Activated CD4-positive, CD25-positive, alpha-beta regulatory T cell (primary cell): ENCODE results near the gene SHMT2.

Experiments
- DNase-seq, 4 experiments: peaks; one replicate each; lab custom pipeline; 2025; lab: John Stamatoyannopoulos, UW

Gene SHMT2

GRCh38 chr12:57227315-57228115 lies 2.0 kb upstream of the SHMT2 start:
- DNase-seq: no peak

DNA sequence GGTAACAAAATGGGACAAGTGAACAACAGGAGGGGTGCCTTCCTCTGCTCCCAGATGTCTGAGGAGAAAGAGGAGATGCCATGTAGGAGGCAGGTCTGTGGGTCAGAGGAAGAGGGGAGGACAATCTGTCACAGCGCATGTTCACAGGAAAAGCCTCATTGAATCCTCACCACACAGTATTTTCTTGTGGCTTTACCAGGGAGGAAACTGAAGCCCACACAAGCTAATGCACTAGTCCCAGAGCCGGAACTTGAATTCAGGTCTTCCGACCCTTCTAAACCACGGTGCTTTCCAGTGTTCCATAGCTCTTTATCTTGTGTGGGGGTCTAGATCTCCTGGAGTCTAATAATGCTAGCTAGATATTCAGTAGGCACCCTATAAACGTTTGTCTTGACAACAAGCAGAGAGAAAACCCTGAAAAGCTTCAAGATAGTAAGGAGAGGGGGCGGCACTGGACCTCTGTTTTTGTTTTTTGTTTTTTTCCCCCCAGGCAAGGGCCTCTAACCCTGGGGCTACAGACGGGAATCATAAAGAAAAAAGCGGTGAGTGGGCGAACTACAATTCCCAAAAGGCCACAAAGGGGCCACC lies 371 bp upstream of the SHMT2 start:
- DNase-seq: no peak

GRCh38 chr12:57230381-57231155 lies 1.1 kb downstream of the SHMT2 start:
- DNase-seq: no peak

- no peak for DNase-seq
Observed at GRCh38 chr12:57231276-57232021, 1.9 kb downstream of the SHMT2 start.

DNA sequence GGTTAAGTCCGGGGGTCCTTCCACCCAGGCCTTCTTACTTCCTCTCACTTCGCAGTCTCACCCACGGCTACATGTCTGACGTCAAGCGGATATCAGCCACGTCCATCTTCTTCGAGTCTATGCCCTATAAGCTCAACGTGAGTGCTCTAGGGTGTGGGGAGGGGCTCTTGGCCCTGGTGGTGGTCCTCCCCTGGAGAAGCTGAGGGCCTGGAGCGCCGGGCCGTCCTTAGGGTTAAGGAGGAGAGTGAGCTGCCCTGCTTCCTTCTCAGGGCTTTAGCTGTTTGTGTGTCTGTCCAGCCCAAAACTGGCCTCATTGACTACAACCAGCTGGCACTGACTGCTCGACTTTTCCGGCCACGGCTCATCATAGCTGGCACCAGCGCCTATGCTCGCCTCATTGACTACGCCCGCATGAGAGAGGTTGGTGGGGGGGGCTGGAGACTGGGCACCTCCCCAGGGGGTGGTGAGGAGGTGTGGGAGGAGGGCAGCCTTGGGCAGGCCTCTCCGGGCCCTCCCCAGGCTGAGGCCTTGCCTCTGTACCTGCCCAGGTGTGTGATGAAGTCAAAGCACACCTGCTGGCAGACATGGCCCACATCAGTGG lies 2.7 kb downstream of the SHMT2 start:
- DNase-seq: no peak

- DNase-seq: no peak
Observed at GRCh38 chr12:57233357-57234232, 4.1 kb downstream of the SHMT2 start.

- no peak for DNase-seq
Observed at GRCh38 chr12:57234233-57234570, 4.7 kb downstream of the SHMT2 start.

- no peak for DNase-seq
Observed at GRCh38 chr12:57234571-57235016, 5.1 kb downstream of the SHMT2 start.

GRCh38 chr12:57235017-57235727 lies 5.7 kb downstream of the SHMT2 start:
- DNase-seq: no peak

DNA sequence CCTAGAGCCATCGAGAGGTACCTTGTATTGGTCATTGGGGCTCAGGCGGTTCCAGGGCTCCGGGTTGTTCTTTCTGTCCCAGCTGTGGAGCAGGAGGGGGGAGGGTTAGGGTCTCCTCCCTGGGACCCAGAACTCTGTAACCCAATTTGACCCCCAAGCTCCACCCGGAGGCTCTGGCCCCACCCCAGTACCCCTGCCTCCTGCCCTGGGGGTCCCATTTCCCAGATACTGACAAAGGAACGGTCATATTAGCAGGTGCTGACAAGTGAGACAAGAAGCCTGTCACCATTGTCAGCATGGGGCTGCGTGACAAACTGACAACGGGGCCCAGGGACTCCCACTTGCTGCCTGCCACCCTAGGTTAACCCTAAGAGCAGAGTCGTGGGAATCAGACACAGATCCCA lies 6.2 kb downstream of the SHMT2 start:
- no peak for DNase-seq

DNA sequence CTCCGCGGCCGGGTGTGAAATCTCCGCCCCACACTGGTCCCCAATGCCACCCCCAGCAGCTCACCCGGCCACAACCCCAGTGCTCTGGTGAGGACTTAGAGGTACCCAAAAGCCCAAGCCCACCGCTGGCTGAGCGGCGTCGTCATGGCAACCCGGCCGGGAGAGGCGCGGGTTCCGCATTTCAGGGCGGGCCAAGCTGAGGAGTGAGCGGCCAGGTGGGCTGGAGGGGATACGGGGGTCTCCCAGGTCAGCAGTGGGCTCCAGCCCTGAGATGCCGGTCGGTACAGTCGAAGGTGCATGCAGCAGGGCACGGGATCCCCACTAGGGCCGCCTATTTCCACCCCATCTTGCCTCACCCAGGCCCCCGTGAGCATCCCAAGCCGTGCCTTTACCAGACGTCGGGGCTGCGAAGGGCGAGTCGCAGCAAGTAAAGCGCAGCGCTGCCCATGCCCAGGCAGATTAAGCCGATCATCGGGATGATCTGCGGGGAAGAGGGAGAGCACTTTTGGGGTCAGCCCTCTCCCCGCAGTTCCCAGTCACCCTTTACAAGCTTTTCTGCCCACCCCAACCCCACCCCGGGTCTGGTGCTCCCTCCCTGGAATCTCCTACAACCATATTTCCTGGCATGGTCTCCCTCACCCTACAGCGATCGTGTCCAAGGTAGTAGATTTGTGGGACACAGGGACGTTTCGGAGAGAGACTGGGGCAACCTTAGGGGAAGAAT lies 6.9 kb downstream of the SHMT2 start:
- no peak for DNase-seq

- DNase-seq: no peak
Observed at GRCh38 chr12:57236925-57237595, 7.5 kb downstream of the SHMT2 start.

DNA sequence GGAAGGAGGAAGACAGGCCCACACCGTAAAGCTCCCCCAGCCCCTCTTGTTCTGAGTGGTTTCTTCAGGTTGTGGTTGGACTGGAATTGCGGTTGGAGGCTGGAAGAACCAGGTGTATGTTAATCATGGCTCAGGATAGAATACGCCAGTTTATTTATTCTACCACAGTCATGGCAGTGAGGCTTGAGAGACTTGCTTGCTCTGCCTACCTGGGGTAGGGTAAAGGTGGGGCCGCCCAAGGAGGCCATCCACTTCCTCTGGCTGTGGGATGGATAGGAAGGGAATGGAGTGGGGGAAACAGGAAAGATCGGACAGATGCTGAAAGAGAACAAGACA lies 8.1 kb downstream of the SHMT2 start:
- DNase-seq: no peak

- no peak for DNase-seq
Observed at GRCh38 chr12:57237932-57238853, 8.7 kb downstream of the SHMT2 start.

GRCh38 chr12:57238854-57239554 lies 9.5 kb downstream of the SHMT2 start:
- peak; percentile 69 to 88 (median 78) for DNase-seq

DNA sequence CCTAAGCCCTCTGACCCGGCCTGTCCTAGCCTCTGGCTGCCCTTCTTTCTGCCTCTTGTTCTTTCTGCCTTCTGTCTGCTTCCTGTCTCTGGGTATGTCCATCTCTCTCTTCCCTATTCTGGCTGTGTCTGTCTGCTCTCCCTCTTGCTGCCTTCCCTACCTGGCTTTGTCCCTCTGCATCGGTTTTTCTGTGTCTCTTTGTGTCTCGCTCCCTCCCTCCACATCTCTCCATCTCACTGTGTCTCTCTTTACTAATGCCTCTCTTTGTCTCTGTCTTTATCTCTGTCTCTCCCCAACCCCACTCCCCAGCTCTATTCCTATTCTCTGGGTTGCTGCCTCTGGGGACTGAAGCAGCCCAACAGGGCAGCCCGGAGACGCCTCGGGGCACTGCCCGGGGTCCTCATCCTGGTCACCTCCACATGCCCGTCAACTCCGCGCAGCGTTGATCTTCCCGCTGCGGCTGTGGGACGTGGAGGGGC lies 10.1 kb downstream of the SHMT2 start:
- no peak for DNase-seq
